ENCODE measurements around the gene RNF182. TPM values are rescaled to one million over a fixed set of nuclear protein-coding genes. Genes with fewer than 3 reads are reported as not detected.

The RNF182 gene
- total and polyA plus RNA-seq, 10 donors: 0.02 to 3.6 (median 0.33) TPM; not detected in 3

DNA sequence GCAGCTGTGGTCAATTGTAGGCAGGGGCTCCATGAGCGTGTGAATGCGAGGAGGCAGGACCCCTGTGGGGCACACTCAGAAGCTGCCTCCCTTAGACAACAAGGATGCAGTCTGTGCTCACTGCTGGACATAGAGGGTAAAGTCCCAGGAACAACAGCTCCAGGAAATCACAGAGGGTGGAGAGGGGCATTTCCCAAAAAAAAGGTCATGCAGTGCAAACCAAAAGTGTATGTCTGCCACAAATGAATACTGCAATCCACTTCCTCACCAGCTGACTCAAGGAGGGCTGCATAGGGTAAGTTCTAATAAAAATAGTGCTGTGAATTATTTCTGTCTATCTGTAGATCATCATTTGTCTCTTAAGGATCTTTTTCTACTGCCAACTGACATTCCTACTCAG, 95.8 kb downstream of the RNF182 start:
- Histone ChIP-seq H3K9me3 (no peaks in the 10 kb centered on the region), H3K27ac (no peak overlapping the region), H3K27me3 (replicated peaks in 1 of 7) (no peaks in the 10 kb centered on the region), H3K4me3 (no peak overlapping the region), H3K36me3 (no peaks in the 10 kb centered on the region), H3K4me1 (no peaks in the 10 kb centered on the region)
- 96 to 100% (median 97%) methylated on average over 2 of the region's 2 CpGs for WGBS, 5 donors
- TF ChIP-seq POLR2A (IDR thresholded peaks at IDR 0.05) (no peak), POLR2AphosphoS5 (IDR thresholded peaks at IDR 0.05) (no peak)
- TF ChIP-seq, protein P1, sequence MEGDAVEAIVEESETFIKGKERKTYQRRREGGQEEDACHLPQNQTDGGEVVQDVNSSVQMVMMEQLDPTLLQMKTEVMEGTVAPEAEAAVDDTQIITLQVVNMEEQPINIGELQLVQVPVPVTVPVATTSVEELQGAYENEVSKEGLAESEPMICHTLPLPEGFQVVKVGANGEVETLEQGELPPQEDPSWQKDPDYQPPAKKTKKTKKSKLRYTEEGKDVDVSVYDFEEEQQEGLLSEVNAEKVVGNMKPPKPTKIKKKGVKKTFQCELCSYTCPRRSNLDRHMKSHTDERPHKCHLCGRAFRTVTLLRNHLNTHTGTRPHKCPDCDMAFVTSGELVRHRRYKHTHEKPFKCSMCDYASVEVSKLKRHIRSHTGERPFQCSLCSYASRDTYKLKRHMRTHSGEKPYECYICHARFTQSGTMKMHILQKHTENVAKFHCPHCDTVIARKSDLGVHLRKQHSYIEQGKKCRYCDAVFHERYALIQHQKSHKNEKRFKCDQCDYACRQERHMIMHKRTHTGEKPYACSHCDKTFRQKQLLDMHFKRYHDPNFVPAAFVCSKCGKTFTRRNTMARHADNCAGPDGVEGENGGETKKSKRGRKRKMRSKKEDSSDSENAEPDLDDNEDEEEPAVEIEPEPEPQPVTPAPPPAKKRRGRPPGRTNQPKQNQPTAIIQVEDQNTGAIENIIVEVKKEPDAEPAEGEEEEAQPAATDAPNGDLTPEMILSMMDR (IDR thresholded peaks at IDR 0.05 in 8 of 11, conservative IDR thresholded peaks at IDR 0.05 in 3 of 11): no peak
- intact Hi-C loops (cut with DNase I; ENCODE audit: low total_unique reads): no loop called here
- no peak for DNase-seq

DNA sequence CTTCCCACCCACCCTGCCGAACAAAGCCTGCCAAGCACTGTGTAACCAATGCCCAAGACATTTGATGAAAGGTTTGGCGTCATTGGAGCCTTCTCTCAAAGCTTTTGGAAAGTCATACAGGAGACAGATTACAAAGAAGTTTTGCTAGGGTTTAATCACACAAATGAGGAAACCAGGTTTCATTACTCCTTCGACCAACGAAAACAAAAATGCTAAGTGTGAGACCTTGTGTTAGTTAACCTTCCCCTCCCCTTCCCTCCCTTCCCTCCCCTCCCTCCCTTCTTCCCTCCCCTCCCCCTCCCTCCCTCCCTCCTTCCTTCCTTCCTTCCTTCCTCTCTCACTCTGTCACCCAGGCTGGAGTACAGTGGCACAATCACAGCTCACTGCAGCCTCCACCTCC, 96.7 kb downstream of the RNF182 start:
- 68 to 73% (median 70%) methylated on average over 4 of the region's 4 CpGs for WGBS, 5 donors
- no peaks in the 10 kb centered on the region for H3K36me3 ChIP-seq

DNA sequence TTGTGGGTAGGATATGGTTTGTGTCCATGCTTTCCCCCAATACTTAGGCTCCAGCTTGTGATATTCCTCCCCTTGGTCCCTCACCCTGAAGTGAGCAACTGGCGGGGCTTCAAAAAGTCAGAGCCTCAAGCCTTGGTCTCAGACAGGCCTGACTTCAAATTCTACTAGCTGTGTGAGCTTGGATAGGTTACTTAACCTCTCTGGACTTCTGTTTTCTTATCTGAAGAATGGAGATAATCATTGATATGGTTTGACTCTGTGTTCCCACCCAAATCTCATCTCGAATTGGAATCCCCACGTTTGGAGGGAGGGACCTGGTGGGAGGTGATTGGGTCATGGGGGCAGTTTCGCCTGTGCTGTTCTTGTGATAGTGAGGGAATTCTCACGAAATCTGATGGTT, 97.9 kb downstream of the RNF182 start:
- 85 to 93% (median 88%) methylated on average over 5 of the region's 5 CpGs for WGBS, 5 donors
- no peaks in the 10 kb centered on the region for H3K4me1 ChIP-seq
- no peak for DNase-seq
- TF ChIP-seq, protein P1 (IDR thresholded peaks at IDR 0.05 in 8 of 11, conservative IDR thresholded peaks at IDR 0.05 in 3 of 11): no peak
- TF ChIP-seq POLR2A (IDR thresholded peaks at IDR 0.05) (no peak), POLR2AphosphoS5 (IDR thresholded peaks at IDR 0.05) (no peak)
- no peaks in the 10 kb centered on the region for H3K36me3 ChIP-seq
- intact Hi-C loops (cut with DNase I; ENCODE audit: low total_unique reads): no loop called here
- H3K9me3 ChIP-seq: no peaks in the 10 kb centered on the region
- peaks cover 0 to 13% (median 0%) of the 10 kb centered on the region in 7 donors for H3K27me3 ChIP-seq (replicated peaks in 1 of 7)
- H3K27ac ChIP-seq: no peak overlapping the region
- no peak overlapping the region for H3K4me3 ChIP-seq

More for the DNA sequence above, 96.7 kb downstream of the RNF182 start:
- Histone ChIP-seq H3K27ac (no peak overlapping the region), H3K9me3 (no peaks in the 10 kb centered on the region), H3K4me3 (no peak overlapping the region), H3K27me3 (replicated peaks in 1 of 7) (peaks cover 0 to 7% (median 0%) of the 10 kb centered on the region in 7 donors), H3K4me1 (no peaks in the 10 kb centered on the region)
- DNase-seq: no peak
- TF ChIP-seq POLR2AphosphoS5 (IDR thresholded peaks at IDR 0.05): no peak
- TF ChIP-seq, protein P1 (IDR thresholded peaks at IDR 0.05 in 8 of 11, conservative IDR thresholded peaks at IDR 0.05 in 3 of 11): no peak
- intact Hi-C loops (cut with DNase I; ENCODE audit: low total_unique reads): no loop called here

DNA sequence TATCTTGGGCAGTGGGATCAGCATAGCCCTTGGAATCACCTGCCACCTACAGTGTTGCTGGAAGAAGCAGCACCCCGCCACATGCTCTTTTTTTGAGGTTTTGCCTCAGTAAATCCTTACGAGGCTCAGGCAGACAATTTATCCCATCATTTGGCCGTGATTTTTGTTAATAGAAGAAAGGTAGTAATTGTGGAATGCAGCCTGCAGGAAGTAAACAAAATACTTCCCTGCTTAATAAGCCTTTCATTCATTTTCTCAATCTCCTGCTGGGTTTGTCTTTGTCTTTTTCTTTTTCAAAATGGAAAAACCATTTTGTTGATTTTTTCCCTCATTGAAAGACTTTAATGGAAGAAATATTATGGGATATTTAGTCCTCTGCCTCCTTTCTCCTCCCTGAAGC, 99.1 kb downstream of the RNF182 start:
- no peak overlapping the region for H3K27ac ChIP-seq
- 76 to 86% (median 84%) methylated on average over 3 of the region's 3 CpGs for WGBS, 5 donors
- no peaks in the 10 kb centered on the region for H3K9me3 ChIP-seq
- H3K27me3 ChIP-seq (replicated peaks in 1 of 7): peaks cover 0 to 23% (median 0%) of the 10 kb centered on the region in 7 donors
- no peak for DNase-seq
- no peaks in the 10 kb centered on the region for H3K4me1 ChIP-seq
- intact Hi-C loops (cut with DNase I; ENCODE audit: low total_unique reads): no loop called here
- TF ChIP-seq POLR2AphosphoS5 (IDR thresholded peaks at IDR 0.05) (no peak), POLR2A (IDR thresholded peaks at IDR 0.05) (no peak)
- TF ChIP-seq, protein P1 (IDR thresholded peaks at IDR 0.05 in 8 of 11, conservative IDR thresholded peaks at IDR 0.05 in 3 of 11): no peak
- H3K36me3 ChIP-seq: no peaks in the 10 kb centered on the region
- no peak overlapping the region for H3K4me3 ChIP-seq
